H1 (cell line): Measurements from ENCODE around the gene PRKRIP1. TPM values are rescaled to one million over a fixed set of nuclear protein-coding genes. Genes with fewer than 3 reads are reported as not detected.

Experiments
- CTCF ChIA-PET: fragments of 300-600 bp; sonication (Branson Sonifier 250); formaldehyde crosslinking; loops from one replicate; lab custom pipeline; 2021; ENCODE audit not compliant: partially characterized antibody; lab: Charles Lee
- POLR2A ChIA-PET: fragments of 300-600 bp; sonication (Branson Sonifier 250); formaldehyde crosslinking; loops from one replicate; lab custom pipeline; 2021; ENCODE audit warnings: inconsistent platforms; ENCODE audit not compliant: partially characterized antibody; lab: Charles Lee
- DNase-seq, 2 experiments: peaks; one replicate each; pipeline versions ENCODE4 v3.0.0 to v3.0.0-alpha.2; 2010 to 2022; ENCODE audit warnings: low spot score in 2 of 2, low read depth in 1 of 2, mixed read lengths in 1 of 2
- FAIRE-seq: peaks from 2 replicates; lab custom pipeline; 2011; peaks lifted over from hg19 to GRCh38; lab: Jason Lieb, UNC
- H2AFZ ChIP-seq: 2 replicates; pipeline ENCODE4 v1.8.1; 2012; ENCODE audit warnings: low read length, inconsistent platforms
- H2AK5ac ChIP-seq: 2 replicates; pipeline ENCODE4 v1.6.1; 2013; ENCODE audit warnings: low read depth, low read length
- H2BK120ac ChIP-seq: replicated peaks from 2 replicates; pipeline ENCODE3; 2013; ENCODE audit warnings: low read depth, low read length, inconsistent platforms
- H2BK12ac ChIP-seq: 2 replicates; pipeline ENCODE4 v1.6.1; 2013; ENCODE audit warnings: low read depth, low read length
- H2BK15ac ChIP-seq: 2 replicates; pipeline ENCODE4 v1.6.1; 2013; ENCODE audit warnings: low read length
- H2BK20ac ChIP-seq: 2 replicates; pipeline ENCODE4 v1.6.1; 2013; ENCODE audit warnings: low read length
- H2BK5ac ChIP-seq: 2 replicates; pipeline ENCODE4 v1.6.1; 2013; ENCODE audit warnings: low read depth, low read length
- H3K14ac ChIP-seq: 2 replicates; pipeline ENCODE4 v1.6.1; 2013; ENCODE audit warnings: inconsistent platforms; ENCODE audit not compliant: insufficient read length
- H3K18ac ChIP-seq: 2 replicates; pipeline ENCODE4 v1.6.1; 2013; ENCODE audit warnings: low read length; ENCODE audit errors: extremely low read depth
- H3K23ac ChIP-seq: 2 replicates; pipeline ENCODE4 v1.6.1; 2013; ENCODE audit warnings: inconsistent platforms; ENCODE audit not compliant: insufficient read length
- H3K23me2 ChIP-seq: 2 replicates; pipeline ENCODE4 v1.6.1; 2013; ENCODE audit warnings: low read depth, low read length
- H3K27ac ChIP-seq: 2 replicates; pipeline ENCODE4 v1.6.1; 2011; ENCODE audit warnings: low read depth, low read length, inconsistent platforms
- H3K27me3 ChIP-seq, 4 experiments: replicated peaks in 1 of 4; 1 replicate in 1 of 4; 2 replicates in 3 of 4; pipeline versions ENCODE4 v1.6.1 to v1.8.1; 2011 to 2013; ENCODE audit warnings: low read length in 3 of 4, mild to moderate bottlenecking in 3 of 4, inconsistent platforms in 2 of 4, mixed read lengths in 2 of 4, moderate library complexity in 1 of 4; ENCODE audit not compliant: control insufficient read depth in 3 of 4, insufficient read depth in 3 of 4; ENCODE audit errors: extremely low read depth in 1 of 4
- H3K36me3 ChIP-seq, 4 experiments: 2 replicates each; pipeline versions ENCODE4 v1.6.1 to v1.8.1; 2011 to 2013; ENCODE audit warnings: mild to moderate bottlenecking in 4 of 4, low read length in 3 of 4, moderate library complexity in 2 of 4, control low read depth in 1 of 4, inconsistent platforms in 1 of 4; ENCODE audit not compliant: insufficient read depth in 4 of 4, control insufficient read depth in 2 of 4
- H3K4ac ChIP-seq: replicated peaks from 2 replicates; pipeline ENCODE3; 2013; ENCODE audit warnings: low read length, low read depth, mixed read lengths, inconsistent platforms; ENCODE audit not compliant: insufficient read length
- H3K4me1 ChIP-seq, 4 experiments: replicated peaks in 1 of 4; 1 replicate in 1 of 4; 2 replicates in 3 of 4; pipeline versions ENCODE4 v1.6.1 to v1.8.1; 2011 to 2013; ENCODE audit warnings: low read length in 3 of 4, inconsistent platforms in 2 of 4, mixed read lengths in 1 of 4; ENCODE audit not compliant: insufficient read depth in 4 of 4, control insufficient read depth in 3 of 4
- H3K4me2 ChIP-seq, 2 experiments: 2 replicates each; pipeline versions ENCODE4 v1.6.1 to v1.8.1; 2011 to 2013; ENCODE audit warnings: low read depth in 2 of 2, low read length in 2 of 2, control low read depth in 1 of 2, inconsistent platforms in 1 of 2, mild to moderate bottlenecking in 1 of 2; ENCODE audit not compliant: insufficient read depth in 1 of 2
- H3K4me3 ChIP-seq, 4 experiments: fragments of 200-600, 300-600 bp in 1 of 4; sonication (generic), shearing (Covaris generic), sonication (Bioruptor Twin) in 1 of 4; 2 replicates each; pipeline versions ENCODE4 v1.5.1 to v1.8.1; 2011 to 2016; ENCODE audit warnings: low read length in 4 of 4, low read depth in 3 of 4, control low read depth in 2 of 4, inconsistent platforms in 2 of 4, mild to moderate bottlenecking in 2 of 4, mixed read lengths in 1 of 4, moderate library complexity in 1 of 4; ENCODE audit not compliant: insufficient read depth in 2 of 4; ENCODE audit errors: extremely low read depth in 1 of 4
- H3K56ac ChIP-seq: replicated peaks from 2 replicates; pipeline ENCODE3; 2013; ENCODE audit warnings: low read depth, mild to moderate bottlenecking, mixed read lengths, low read length, inconsistent platforms; ENCODE audit not compliant: insufficient read length
- H3K79me1 ChIP-seq: 2 replicates; pipeline ENCODE4 v1.6.1; 2013; ENCODE audit warnings: low read depth, low read length, control low read depth
- H3K79me2 ChIP-seq, 2 experiments: 2 replicates each; pipeline versions ENCODE4 v1.6.1 to v1.8.1; 2012 to 2013; ENCODE audit warnings: low read length in 2 of 2, mild to moderate bottlenecking in 2 of 2, inconsistent platforms in 1 of 2; ENCODE audit not compliant: insufficient read depth in 2 of 2, control insufficient read depth in 1 of 2
- H3K9ac ChIP-seq, 4 experiments: replicated peaks in 1 of 4; 1 replicate in 1 of 4; 2 replicates in 3 of 4; pipeline versions ENCODE4 v1.6.1 to v1.8.1; 2011 to 2013; ENCODE audit warnings: low read depth in 3 of 4, low read length in 3 of 4, control low read depth in 2 of 4, mild to moderate bottlenecking in 2 of 4, moderate library complexity in 2 of 4, inconsistent platforms in 1 of 4; ENCODE audit errors: extremely low read depth in 1 of 4
- H3K9me3 ChIP-seq, 2 experiments: 2 replicates each; pipeline versions ENCODE4 v1.6.1 to v1.8.1; 2012 to 2013; ENCODE audit warnings: mild to moderate bottlenecking in 2 of 2, moderate library complexity in 2 of 2, control low read depth in 1 of 2, inconsistent platforms in 1 of 2, low read depth in 1 of 2, low read length in 1 of 2, mixed read lengths in 1 of 2; ENCODE audit not compliant: insufficient read depth in 2 of 2
- H4K20me1 ChIP-seq, 2 experiments: replicated peaks in 1 of 2; 2 replicates each; pipeline versions ENCODE3 to v1.8.1; 2011 to 2013; ENCODE audit warnings: inconsistent platforms in 2 of 2, low read length in 2 of 2, mild to moderate bottlenecking in 1 of 2; ENCODE audit not compliant: insufficient read depth in 2 of 2, control insufficient read depth in 1 of 2
- H4K5ac ChIP-seq: 2 replicates; pipeline ENCODE4 v1.6.1; 2013; ENCODE audit warnings: low read length, low read depth, mixed read lengths, inconsistent platforms; ENCODE audit not compliant: insufficient read length
- H4K8ac ChIP-seq: 2 replicates; pipeline ENCODE4 v1.8.0; 2013; ENCODE audit warnings: mild to moderate bottlenecking, moderate library complexity, low read length, inconsistent platforms; ENCODE audit not compliant: insufficient read depth; ENCODE audit errors: extremely low read depth
- H4K91ac ChIP-seq: replicated peaks from 2 replicates; pipeline ENCODE3; 2013; ENCODE audit warnings: low read length, mixed read lengths, inconsistent platforms; ENCODE audit not compliant: insufficient read length
- EGR1 ChIP-seq: IDR thresholded peaks from 2 replicates; pipeline ENCODE4 v1.6.1; 2011; ENCODE audit warnings: low read depth, low read length, borderline replicate concordance
- EZH2 ChIP-seq: fragments of 200-600 bp; sonication (generic); IDR thresholded peaks from 2 replicates; pipeline ENCODE4 v1.7.1; 2012; ENCODE audit warnings: low read depth, mild to moderate bottlenecking, moderate library complexity, low read length, inconsistent platforms; ENCODE audit not compliant: severe bottlenecking
- FOSL1 ChIP-seq: IDR thresholded peaks from 2 replicates; pipeline ENCODE4 v1.6.1; 2011; ENCODE audit warnings: mild to moderate bottlenecking, low read depth, low read length, moderate library complexity; ENCODE audit not compliant: insufficient read depth
- KDM1A ChIP-seq: fragments of 200-600, 300-600 bp; sonication (generic); IDR thresholded peaks from 2 replicates; pipeline ENCODE4 v1.7.1; 2016; ENCODE audit warnings: mild to moderate bottlenecking, low read length, borderline replicate concordance
- KDM5A ChIP-seq: fragments of 200-600 bp; IDR thresholded peaks from 2 replicates; pipeline ENCODE4 v1.7.1; 2012; ENCODE audit warnings: mild to moderate bottlenecking, low read length, inconsistent platforms, mixed read lengths
- NANOG ChIP-seq: IDR thresholded peaks from 2 replicates; pipeline ENCODE4 v1.6.1; 2011; ENCODE audit warnings: low read length, low read depth, mild to moderate bottlenecking, inconsistent platforms; ENCODE audit not compliant: insufficient read depth, poor library complexity, severe bottlenecking
- RNF2 ChIP-seq: fragments of 200-900, 300-1000 bp; sonication (generic); IDR thresholded peaks from 2 replicates; pipeline ENCODE4 v1.7.1; 2016; ENCODE audit warnings: borderline replicate concordance, low read depth, mild to moderate bottlenecking, antibody characterized with exemption, low read length; ENCODE audit not compliant: poor library complexity, severe bottlenecking; ENCODE audit errors: missing control alignments
- SRF ChIP-seq: IDR thresholded peaks from 2 replicates; pipeline ENCODE4 v1.6.1; 2011; ENCODE audit warnings: mild to moderate bottlenecking, low read depth, low read length, moderate library complexity
- TCF12 ChIP-seq: IDR thresholded peaks from 2 replicates; pipeline ENCODE4 v1.6.1; 2011; ENCODE audit warnings: low read depth, mild to moderate bottlenecking, low read length
- ZNF274 ChIP-seq: IDR thresholded peaks from 2 replicates; pipeline ENCODE4 v1.7.0; 2012; ENCODE audit warnings: low read length, borderline replicate concordance; ENCODE audit errors: extremely low read depth
- WGBS, 2 experiments: shearing (Covaris generic) in 1 of 2; methylation state at CpG; one replicate each; pipeline versions ENCODE4 v1.1.6 to v1.1.7; 2013 to 2015; ENCODE audit warnings: low lambda C conversion rate in 2 of 2, mixed read lengths in 2 of 2, inconsistent platforms in 1 of 2, low coverage in 1 of 2, missing lambda C conversion rate in 1 of 2; ENCODE audit not compliant: insufficient replicate concordance in 2 of 2, insufficient coverage in 1 of 2, insufficient read length in 1 of 2; ENCODE audit errors: extremely low coverage in 1 of 2, missing lambda C conversion rate in 1 of 2; 5-methylcytosine and 5-hydroxymethylcytosine counted together
- polyA plus RNA-seq, 7 experiments: library from polyadenylated mRNA; depleted of rRNA in 3 of 7; stranded (reverse) in 5 of 7; unstranded in 2 of 7; fragments of >200 nt in 5 of 7; fragments of 200-250 nt in 2 of 7; gene quantifications; 1 replicate in 5 of 7; 2 replicates in 1 of 7; 4 replicates in 1 of 7; pipeline versions ENCODE4 v1.2.1 to v1.2.3, GENCODE V29; 2011 to 2013; ENCODE audit warnings: missing spikeins in 2 of 7, mixed read lengths in 2 of 7
- total RNA-seq: library from RNA; stranded (reverse); fragmentation: NEBNext Ultra II Directional; extraction: Animal tissue kit (Norgen Biotek cat#: 25700); gene quantifications from 2 replicates; pipeline ENCODE4 v1.2.1, GENCODE V29; 2021
- TF ChIP-seq, protein P1 (sequence below): IDR thresholded peaks from 2 replicates; pipeline ENCODE4 v1.6.1; 2012; ENCODE audit warnings: inconsistent platforms
- TF ChIP-seq, protein P2 (sequence below): IDR thresholded peaks from 2 replicates; pipeline ENCODE4 v1.6.1; 2011; ENCODE audit warnings: low read length, improper control_type of control experiment

PRKRIP1 gene
- total and polyA plus RNA-seq, 2 of the 8 experiments (the other 6 are each of a cell fraction or from before 2014, with no cell fraction given): 11.1 to 22.0 TPM

DNA sequence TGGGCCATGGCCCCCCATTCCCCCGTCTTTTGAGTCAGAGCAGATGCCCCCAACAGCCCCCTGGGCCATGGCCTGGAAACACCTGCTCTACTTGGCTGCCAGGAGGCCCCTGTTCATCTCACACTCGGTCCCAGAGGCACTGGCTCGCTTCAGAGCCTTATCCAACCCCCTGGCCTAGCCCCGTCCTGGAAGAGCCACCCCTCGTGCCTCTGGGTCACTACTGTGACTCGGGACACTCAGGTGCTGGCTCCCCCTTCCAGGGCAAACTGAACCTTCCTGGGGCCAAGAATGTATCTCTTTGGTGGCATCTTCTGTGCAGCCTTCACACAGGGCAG, 75.6 kb downstream of the PRKRIP1 start:
- H2AFZ ChIP-seq: no peak overlapping the region
- H3K14ac ChIP-seq: no peak overlapping the region
- 75% methylated on average over 5 of the region's 6 CpGs; no CpG with 5 or more reads in 1 of the 2 experiments for WGBS, 2 experiments
- no peak overlapping the region for H4K91ac ChIP-seq
- H4K8ac ChIP-seq: peak overlapping the region; percentile 89; the same call in 1 of the 2 replicates
- no peak overlapping the region for H2AK5ac ChIP-seq
- no peak overlapping the region for H4K5ac ChIP-seq
- no peak overlapping the region for H3K4me3 ChIP-seq
- no peak overlapping the region for H3K27ac ChIP-seq
- no peak overlapping the region for H2BK5ac ChIP-seq
- H3K4me2 ChIP-seq: no peak overlapping the region
- no peak for FAIRE-seq
- H3K18ac ChIP-seq: no peak overlapping the region
- no peaks in the 10 kb centered on the region for H3K9me3 ChIP-seq
- no peaks in the 10 kb centered on the region for H3K27me3 ChIP-seq
- H4K20me1 ChIP-seq: peaks cover 0 to 8% of the 10 kb centered on the region in 2 experiments
- DNase-seq: no peak
- H2BK120ac ChIP-seq: no peak overlapping the region
- H2BK12ac ChIP-seq: no peak overlapping the region
- H3K79me1 ChIP-seq: no peaks in the 10 kb centered on the region
- H3K79me2 ChIP-seq: no peaks in the 10 kb centered on the region
- no peak overlapping the region for H2BK15ac ChIP-seq
- H3K36me3 ChIP-seq: peaks cover 2 to 14% (median 8%) of the 10 kb centered on the region in 4 experiments; a peak in 6 of 8 replicates
- no peak overlapping the region for H3K56ac ChIP-seq
- CTCF ChIA-PET: interaction anchor here (1.2 kb wide), 1 partner anchor 59 kb away, joined by 6 read pairs; no protein-coding TSS in a partner anchor
- H3K4me1 ChIP-seq: no peaks in the 10 kb centered on the region
- no peak overlapping the region for H3K23ac ChIP-seq
- no peak overlapping the region for H3K4ac ChIP-seq
- no peaks in the 10 kb centered on the region for H3K23me2 ChIP-seq
- H2BK20ac ChIP-seq: no peak overlapping the region
- H3K9ac ChIP-seq: no peak overlapping the region; a peak in 1 of 7 replicates
- POLR2A ChIA-PET: interaction anchor here (1.2 to 1.5 kb wide), 6 partner anchors 18 to 192 kb away, joined by 3 read pairs; no protein-coding TSS in a partner anchor
- TF ChIP-seq NANOG: no peak
- TF ChIP-seq, protein P1, sequence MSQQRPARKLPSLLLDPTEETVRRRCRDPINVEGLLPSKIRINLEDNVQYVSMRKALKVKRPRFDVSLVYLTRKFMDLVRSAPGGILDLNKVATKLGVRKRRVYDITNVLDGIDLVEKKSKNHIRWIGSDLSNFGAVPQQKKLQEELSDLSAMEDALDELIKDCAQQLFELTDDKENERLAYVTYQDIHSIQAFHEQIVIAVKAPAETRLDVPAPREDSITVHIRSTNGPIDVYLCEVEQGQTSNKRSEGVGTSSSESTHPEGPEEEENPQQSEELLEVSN: no peak
- TF ChIP-seq FOSL1: no peak
- TF ChIP-seq KDM5A: no peak
- no peak for TF ChIP-seq TCF12
- TF ChIP-seq EZH2: no peak
- TF ChIP-seq, protein P2, sequence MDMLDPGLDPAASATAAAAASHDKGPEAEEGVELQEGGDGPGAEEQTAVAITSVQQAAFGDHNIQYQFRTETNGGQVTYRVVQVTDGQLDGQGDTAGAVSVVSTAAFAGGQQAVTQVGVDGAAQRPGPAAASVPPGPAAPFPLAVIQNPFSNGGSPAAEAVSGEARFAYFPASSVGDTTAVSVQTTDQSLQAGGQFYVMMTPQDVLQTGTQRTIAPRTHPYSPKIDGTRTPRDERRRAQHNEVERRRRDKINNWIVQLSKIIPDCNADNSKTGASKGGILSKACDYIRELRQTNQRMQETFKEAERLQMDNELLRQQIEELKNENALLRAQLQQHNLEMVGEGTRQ: no peak
- no peak for TF ChIP-seq SRF
- TF ChIP-seq RNF2: no peak
- TF ChIP-seq ZNF274: no peak
- TF ChIP-seq EGR1: no peak
- no peak for TF ChIP-seq KDM1A
